Measurements from ENCODE around the gene SDC3.
"Not testable (repeated sequence)": the region's sequence is repeated elsewhere in the genome, so short reads cannot be mapped to it uniquely, and the experiment has no call there.

The SDC3 gene

GRCh38 chr1:30908696-30909364 is at the start of gene SDC3:
Gene SDC3, minus strand, starts transcription at chr1:30908758. Its CDS starts 172 bp downstream, at chr1:30908586.
- peak in 1 of 2 donors; percentile 26 for DNase-seq

GRCh38 chr1:30957560-30958222 is 49.1 kb upstream of the SDC3 start:
- no peak for DNase-seq

GRCh38 chr1:30955448-30956015 is 47.0 kb upstream of the SDC3 start:
- no peak for DNase-seq

GRCh38 chr1:30953685-30954084 is 45.1 kb upstream of the SDC3 start:
- no peak for DNase-seq

GRCh38 chr1:30952098-30952497 is 43.5 kb upstream of the SDC3 start:
- no peak for DNase-seq

- DNase-seq = no peak
These were observed 42.1 kb upstream of the SDC3 start for GRCh38 chr1:30950700-30951099.

GRCh38 chr1:30950053-30950452 is 41.5 kb upstream of the SDC3 start:
- no peak for DNase-seq

- DNase-seq = not testable (repeated sequence)
These were observed 40.9 kb upstream of the SDC3 start for GRCh38 chr1:30949487-30949838.

- not testable (repeated sequence) for DNase-seq
These were observed 40.4 kb upstream of the SDC3 start for GRCh38 chr1:30948813-30949486.

GRCh38 chr1:30948278-30948677 is 39.7 kb upstream of the SDC3 start:
- no peak for DNase-seq

GRCh38 chr1:30947212-30947611 is 38.7 kb upstream of the SDC3 start:
- no peak for DNase-seq

- DNase-seq = no peak
These were observed 33.9 kb upstream of the SDC3 start for GRCh38 chr1:30942326-30942963.

- DNase-seq = no peak
These were observed 32.0 kb upstream of the SDC3 start for GRCh38 chr1:30940541-30940940.

- no peak for DNase-seq
These were observed 28.1 kb upstream of the SDC3 start for GRCh38 chr1:30936541-30937171.

- not testable (repeated sequence) for DNase-seq
These were observed 27.2 kb upstream of the SDC3 start for GRCh38 chr1:30935758-30936157.

GRCh38 chr1:30934613-30935012 is 26.1 kb upstream of the SDC3 start:
- no peak for DNase-seq

- DNase-seq = no peak
These were observed 25.3 kb upstream of the SDC3 start for GRCh38 chr1:30933874-30934252.

- DNase-seq = no peak
These were observed 22.1 kb upstream of the SDC3 start for GRCh38 chr1:30930631-30931173.

GRCh38 chr1:30929944-30930525 is 21.5 kb upstream of the SDC3 start:
- DNase-seq = no peak

GRCh38 chr1:30929135-30929889 is 20.8 kb upstream of the SDC3 start:
- DNase-seq = peak; percentile 53 to 62

- DNase-seq = no peak
These were observed 20.2 kb upstream of the SDC3 start for GRCh38 chr1:30928789-30929134.

GRCh38 chr1:30928171-30928570 is 19.6 kb upstream of the SDC3 start:
- DNase-seq = no peak

All from stimulated activated CD4-positive, alpha-beta T cell treated with anti-CD3 and anti-CD28 coated beads, Interleukin-2, amount 100 ng/mL, for 24 hours (primary cell).